Activated B cell treated with CpG ODN at 0.5 μM for 24 hours (primary cell): Measurements from ENCODE around the gene CNN2. TPM values are rescaled to one million over a fixed set of nuclear protein-coding genes. Genes with fewer than 3 reads are reported as not detected.
A peak's percentile ranks its signal among the peaks of the same experiment; 100 is the strongest.

Experiments used
- ATAC-seq: fragments of 200-7000 bp; cut with Tn5 transposase; one replicate; pipeline ENCODE4 v1.10.0; 2021; ENCODE audit warnings: low read depth, mild to moderate bottlenecking, moderate library complexity
- CTCF ChIA-PET: fragments of 350-600 bp; sonication (Branson Sonifier 250); formaldehyde crosslinking; loops from one replicate; lab custom pipeline; 2021; ENCODE audit warnings: antibody characterized with exemption; lab: Charles Lee
- POLR2A ChIA-PET: fragments of 350-600 bp; sonication (Branson Sonifier 250); formaldehyde crosslinking; loops from one replicate; lab custom pipeline; 2021; ENCODE audit warnings: antibody characterized with exemption; lab: Charles Lee
- DNase-seq: peaks from one replicate; pipeline ENCODE4 v3.0.0; 2022
- H3K27ac Mint-ChIP-seq: one replicate; pipeline ENCODE4 v1.8.0; 2020; ENCODE audit warnings: mixed read lengths
- H3K27me3 Mint-ChIP-seq: one replicate; pipeline ENCODE4 v1.8.0; 2021; ENCODE audit warnings: mixed read lengths
- H3K36me3 Mint-ChIP-seq: one replicate; pipeline ENCODE4 v1.8.0; 2021; ENCODE audit warnings: low read depth, mixed read lengths
- H3K4me1 Mint-ChIP-seq: one replicate; pipeline ENCODE4 v1.8.0; 2021; ENCODE audit warnings: mixed read lengths
- H3K4me3 Mint-ChIP-seq: one replicate; pipeline ENCODE4 v1.8.0; 2020; ENCODE audit warnings: mild to moderate bottlenecking, mixed read lengths
- H3K9me3 Mint-ChIP-seq: one replicate; pipeline ENCODE4 v1.8.0; 2020; ENCODE audit warnings: mixed read lengths
- intact Hi-C: fragments of 100-400 bp; cut with micrococcal nuclease; formaldehyde crosslinking; loops from one replicate; pipeline ENCODE4 v1.15.1; 2024
- total RNA-seq: library from RNA; stranded (reverse); gene quantifications from 2 replicates; pipeline ENCODE4 v1.2.3, GENCODE V29; 2022
- TF ChIP-seq, protein P1 (sequence below): fragments of 200-600 bp; IDR thresholded peaks from one replicate; pipeline ENCODE4 v1.8.0; 2022; ENCODE audit warnings: antibody characterized with exemption, mild to moderate bottlenecking

CNN2 gene
- total RNA-seq, 1 donor from 2014 or later: 352 TPM

DNA sequence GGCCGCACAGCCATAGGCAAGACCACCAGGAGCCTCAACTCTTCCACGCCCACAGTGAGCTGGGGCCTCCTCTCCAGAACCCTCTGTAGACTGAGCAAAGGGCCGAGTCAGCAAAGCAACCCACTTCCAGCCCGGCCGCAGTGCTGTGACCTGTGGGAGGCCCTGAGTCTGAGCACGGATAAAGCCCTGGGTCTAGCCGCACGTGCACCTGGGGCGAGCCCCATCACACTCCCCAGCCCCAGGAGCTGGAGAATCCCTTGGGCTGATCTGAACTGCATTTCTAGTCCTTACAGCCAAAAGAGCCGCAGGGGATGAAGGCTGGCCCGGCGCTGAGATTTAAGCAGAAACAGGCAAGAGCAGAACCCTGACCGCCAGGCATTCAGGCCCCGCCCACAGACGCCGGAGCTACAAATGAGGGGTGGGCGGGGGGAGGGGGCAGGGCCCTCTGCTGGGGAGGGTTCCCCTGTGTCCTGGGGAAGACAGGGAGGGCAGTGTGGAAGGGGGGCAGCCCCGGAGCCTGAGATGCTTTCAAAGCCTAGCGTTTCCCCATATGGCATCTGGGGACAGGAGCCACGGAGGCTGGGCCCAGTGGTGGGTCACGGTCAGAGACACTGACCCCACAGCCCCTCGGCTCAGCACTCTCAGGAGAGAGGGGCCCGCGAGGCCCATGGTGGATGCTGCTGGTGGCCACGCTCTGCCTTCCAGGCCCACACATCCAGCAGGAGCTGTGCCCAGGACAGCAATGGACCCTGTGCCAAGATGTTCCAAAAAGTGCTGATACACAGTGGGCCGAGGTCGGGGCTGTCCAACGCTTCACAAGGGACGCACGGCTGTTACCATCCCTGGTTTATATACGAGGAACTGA lies 10.4 kb upstream of the CNN2 start:
- ChIA-PET CTCF (no interaction called here), POLR2A (interaction anchor here (0.6 to 1.1 kb wide), 6 partner anchors 10 to 163 kb away, joined by 3 to 7 read pairs (median 3); partner anchors contain the start of genes ARHGAP45 and CNN2)
- TF ChIP-seq, protein P1, sequence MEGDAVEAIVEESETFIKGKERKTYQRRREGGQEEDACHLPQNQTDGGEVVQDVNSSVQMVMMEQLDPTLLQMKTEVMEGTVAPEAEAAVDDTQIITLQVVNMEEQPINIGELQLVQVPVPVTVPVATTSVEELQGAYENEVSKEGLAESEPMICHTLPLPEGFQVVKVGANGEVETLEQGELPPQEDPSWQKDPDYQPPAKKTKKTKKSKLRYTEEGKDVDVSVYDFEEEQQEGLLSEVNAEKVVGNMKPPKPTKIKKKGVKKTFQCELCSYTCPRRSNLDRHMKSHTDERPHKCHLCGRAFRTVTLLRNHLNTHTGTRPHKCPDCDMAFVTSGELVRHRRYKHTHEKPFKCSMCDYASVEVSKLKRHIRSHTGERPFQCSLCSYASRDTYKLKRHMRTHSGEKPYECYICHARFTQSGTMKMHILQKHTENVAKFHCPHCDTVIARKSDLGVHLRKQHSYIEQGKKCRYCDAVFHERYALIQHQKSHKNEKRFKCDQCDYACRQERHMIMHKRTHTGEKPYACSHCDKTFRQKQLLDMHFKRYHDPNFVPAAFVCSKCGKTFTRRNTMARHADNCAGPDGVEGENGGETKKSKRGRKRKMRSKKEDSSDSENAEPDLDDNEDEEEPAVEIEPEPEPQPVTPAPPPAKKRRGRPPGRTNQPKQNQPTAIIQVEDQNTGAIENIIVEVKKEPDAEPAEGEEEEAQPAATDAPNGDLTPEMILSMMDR: no peak
- Mint-ChIP-seq H3K36me3 (peaks cover 23% of the 10 kb centered on the region), H3K27me3 (no peaks in the 10 kb centered on the region), H3K4me3 (no peak overlapping the region), H3K27ac (no peak overlapping the region), H3K4me1 (peaks cover 51% of the 10 kb centered on the region), H3K9me3 (no peaks in the 10 kb centered on the region)
- DNase-seq: no peak
- intact Hi-C loops: no loop called here
- ATAC-seq: no peak

DNA sequence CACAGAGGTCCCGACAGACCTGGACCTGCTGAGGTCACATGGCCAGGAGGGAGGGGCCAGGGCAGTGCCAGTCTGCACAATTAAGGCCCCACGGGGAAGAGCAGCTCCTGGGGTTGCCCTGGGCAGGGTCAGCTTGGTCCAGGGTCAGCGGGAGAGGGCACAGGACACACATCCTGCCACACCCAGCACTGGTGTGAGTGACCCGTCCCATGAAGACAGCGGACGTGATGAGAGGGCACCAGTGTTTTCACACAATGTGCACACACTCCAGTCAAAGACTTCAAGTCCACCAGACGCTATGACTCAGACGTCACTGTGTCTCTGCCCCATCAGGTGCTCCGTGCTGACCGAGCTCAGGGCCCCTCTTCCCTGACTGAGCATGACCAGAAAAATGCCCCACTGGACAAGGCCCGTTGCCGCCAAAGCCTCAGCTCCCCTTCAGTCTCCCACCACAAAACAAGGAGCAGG lies 9.7 kb upstream of the CNN2 start:
- Mint-ChIP-seq H3K27ac (peak overlapping the region; percentile 59), H3K27me3 (no peaks in the 10 kb centered on the region), H3K4me3 (peak overlapping the region; percentile 71), H3K9me3 (no peaks in the 10 kb centered on the region), H3K36me3 (peaks cover 27% of the 10 kb centered on the region), H3K4me1 (peaks cover 57% of the 10 kb centered on the region)
- intact Hi-C loops: no loop called here
- ATAC-seq (no peak), DNase-seq (no peak)
- TF ChIP-seq, protein P1: no peak
- ChIA-PET POLR2A (interaction anchor here (0.5 to 1.8 kb wide), 7 partner anchors 9 to 162 kb away, joined by 3 to 7 read pairs (median 3); partner anchors contain the start of genes ABCA7, ARHGAP45 and CNN2), CTCF (no interaction called here)

DNA sequence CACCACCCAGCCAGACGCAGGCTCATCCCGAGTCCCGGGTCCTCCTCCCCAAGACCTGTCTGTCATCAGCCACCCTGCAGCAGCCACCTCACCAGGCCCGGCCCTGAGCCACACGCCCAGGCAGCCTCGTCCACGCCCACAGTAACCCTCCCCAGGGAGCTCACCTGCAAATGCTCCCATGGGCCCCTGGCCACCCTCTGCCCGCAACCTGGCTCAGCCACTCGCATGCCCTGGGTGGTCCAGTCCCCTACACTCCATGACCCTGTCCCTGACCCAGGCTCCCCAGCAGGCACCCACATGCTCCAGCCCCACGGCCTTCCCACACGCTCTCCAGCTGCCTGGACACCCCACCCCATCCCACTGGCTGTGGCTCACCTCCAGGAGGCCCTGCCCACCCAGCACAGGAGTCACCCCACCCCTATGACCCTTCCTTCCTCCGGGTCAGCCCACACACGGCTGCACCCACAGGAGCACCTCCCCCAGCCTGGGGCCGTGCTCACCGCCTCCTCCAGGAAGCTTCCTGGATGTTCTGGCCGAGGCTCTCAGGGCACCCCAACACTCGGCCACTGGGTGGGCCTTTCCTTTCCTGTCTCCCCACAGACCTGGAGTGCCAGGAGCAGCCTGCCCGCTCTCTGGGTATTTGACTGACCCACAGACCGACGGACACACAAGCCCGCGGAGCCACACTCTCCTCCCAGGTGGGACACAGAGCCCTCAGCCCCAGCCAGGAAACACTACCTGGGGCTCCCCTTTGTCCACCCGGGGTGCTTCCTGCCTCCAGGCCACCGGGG lies 9.1 kb upstream of the CNN2 start:
- Mint-ChIP-seq H3K4me3 (peak overlapping the region; percentile 71), H3K4me1 (peaks cover 59% of the 10 kb centered on the region), H3K27me3 (no peaks in the 10 kb centered on the region), H3K9me3 (no peaks in the 10 kb centered on the region), H3K27ac (peak overlapping the region; percentile 59), H3K36me3 (peaks cover 24% of the 10 kb centered on the region)
- ChIA-PET CTCF (no interaction called here), POLR2A (interaction anchor here (0.5 to 1.8 kb wide), 7 partner anchors 9 to 204 kb away, joined by 3 to 7 read pairs (median 3); partner anchors contain the start of genes ABCA7 and CNN2)
- TF ChIP-seq, protein P1: no peak
- intact Hi-C loops: no loop called here
- no peak for DNase-seq
- no peak for ATAC-seq

DNA sequence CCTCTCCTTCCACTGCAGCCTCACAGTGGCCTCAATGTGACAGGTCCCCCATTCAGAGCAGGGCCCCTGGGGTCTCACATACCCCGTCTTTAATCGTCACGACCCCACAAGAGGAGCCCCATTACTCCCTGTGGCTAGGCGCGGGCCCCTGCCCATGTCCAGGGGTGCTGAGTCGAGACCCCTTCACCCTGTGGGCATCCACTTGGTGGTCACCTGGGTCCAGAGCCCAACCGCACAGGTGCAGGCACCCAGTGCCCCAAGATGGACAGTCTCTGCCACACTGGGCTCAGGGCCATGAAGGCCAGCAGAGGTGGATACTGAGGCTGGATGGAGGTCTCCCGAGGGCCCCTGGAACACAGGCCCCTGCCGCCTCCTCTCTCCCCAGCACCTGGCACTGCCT lies 8.5 kb upstream of the CNN2 start:
- CTCF ChIA-PET: no interaction called here
- Mint-ChIP-seq H3K27ac (no peak overlapping the region), H3K36me3 (peaks cover 24% of the 10 kb centered on the region), H3K9me3 (no peaks in the 10 kb centered on the region), H3K27me3 (no peaks in the 10 kb centered on the region), H3K4me1 (peaks cover 59% of the 10 kb centered on the region), H3K4me3 (peak overlapping the region; percentile 71)
- TF ChIP-seq, protein P1: no peak
- intact Hi-C loops: no loop called here
- ATAC-seq (no peak), DNase-seq (no peak)
- POLR2A ChIA-PET: interaction anchor here (0.6 to 1.8 kb wide), 3 partner anchors 8 to 204 kb away, joined by 3 to 7 read pairs (median 4); partner anchors contain the start of genes ABCA7 and CNN2
